SK-N-SH (cell line): ENCODE data around the gene EPB41L3. TPM values are rescaled to one million over a fixed set of nuclear protein-coding genes. Genes with fewer than 3 reads are reported as not detected.
A peak's percentile ranks its signal among the peaks of the same experiment; 100 is the strongest.

Source experiments
- CTCF ChIA-PET: fragments of 300-600, 350-600 bp; formaldehyde crosslinking; extraction: SDS; loops from one replicate; lab custom pipeline; 2021; lab: Yijun Ruan, JAX
- POLR2A ChIA-PET: fragments of 350-600 bp; sonication (Branson Sonifier 250); formaldehyde crosslinking; extraction: SDS; loops from one replicate; lab custom pipeline; 2020; ENCODE audit warnings: antibody characterized with exemption, inconsistent platforms; lab: Yijun Ruan, JAX
- DNase-seq: peaks from one replicate; pipeline ENCODE4 v3.0.0; 2012
- H2AFZ ChIP-seq: fragments of 200-600 bp; sonication (generic); 2 replicates; pipeline ENCODE4 v1.8.1; 2016; ENCODE audit warnings: antibody characterized with exemption, mild to moderate bottlenecking, low read depth
- H3F3A ChIP-seq: fragments of 200-600 bp; sonication (generic); replicated peaks from 2 replicates; pipeline ENCODE3; 2016; ENCODE audit warnings: antibody characterized with exemption, mild to moderate bottlenecking; ENCODE audit not compliant: insufficient read depth
- H3K27ac ChIP-seq, 2 experiments: fragments of 200-500 bp in 1 of 2; fragments of 200-600 bp in 1 of 2; sonication (Bioruptor generic) in 1 of 2; sonication (generic), shearing (Covaris generic) in 1 of 2; 2 replicates each; pipeline versions ENCODE4 v1.5.1 to v1.6.1; 2014 to 2016; ENCODE audit warnings: low read depth in 2 of 2, inconsistent platforms in 1 of 2, low read length in 1 of 2, mild to moderate bottlenecking in 1 of 2, mixed read lengths in 1 of 2
- H3K27me3 ChIP-seq: fragments of 200-600 bp; sonication (generic), shearing (Covaris generic); 2 replicates; pipeline ENCODE4 v1.6.1; 2016; ENCODE audit warnings: mixed run types; ENCODE audit not compliant: insufficient read depth
- H3K36me3 ChIP-seq, 2 experiments: fragments of 200-500 bp in 1 of 2; fragments of 200-600 bp in 1 of 2; sonication (Bioruptor generic) in 1 of 2; sonication (generic) in 1 of 2; replicated peaks in 1 of 2; 2 replicates each; pipeline versions ENCODE3 to v1.5.1; 2014 to 2016; ENCODE audit warnings: low read length in 1 of 2, mild to moderate bottlenecking in 1 of 2; ENCODE audit not compliant: insufficient read depth in 2 of 2, control insufficient read depth in 1 of 2
- H3K4me1 ChIP-seq, 2 experiments: fragments of 200-500 bp in 1 of 2; fragments of 200-600 bp in 1 of 2; sonication (Bioruptor generic) in 1 of 2; sonication (generic), shearing (Covaris generic) in 1 of 2; 2 replicates each; pipeline versions ENCODE4 v1.5.1 to v1.6.1; 2014 to 2016; ENCODE audit warnings: low read depth in 1 of 2, low read length in 1 of 2, mixed run types in 1 of 2; ENCODE audit not compliant: insufficient read depth in 2 of 2, control insufficient read depth in 1 of 2
- H3K4me2 ChIP-seq: fragments of 200-600 bp; sonication (generic), shearing (Covaris generic); 2 replicates; pipeline ENCODE4 v1.6.1; 2017; ENCODE audit warnings: mixed run types
- H3K4me3 ChIP-seq, 2 experiments: fragments of 200-500 bp in 1 of 2; fragments of 200-600 bp in 1 of 2; sonication (Bioruptor generic) in 1 of 2; sonication (generic), shearing (Covaris generic) in 1 of 2; 2 replicates each; pipeline versions ENCODE4 v1.5.1 to v1.8.1; 2014 to 2016; ENCODE audit warnings: low read depth in 2 of 2, inconsistent platforms in 1 of 2, low read length in 1 of 2, mild to moderate bottlenecking in 1 of 2, mixed read lengths in 1 of 2, moderate library complexity in 1 of 2
- H3K79me2 ChIP-seq: fragments of 200-600 bp; sonication (generic); 2 replicates; pipeline ENCODE4 v1.8.1; 2017; ENCODE audit warnings: mild to moderate bottlenecking; ENCODE audit not compliant: insufficient read depth
- H3K9ac ChIP-seq: fragments of 200-600 bp; sonication (generic); 2 replicates; pipeline ENCODE4 v1.6.1; 2017; ENCODE audit warnings: mixed run types
- H3K9me2 ChIP-seq: fragments of 200-600 bp; sonication (generic); 2 replicates; pipeline ENCODE4 v1.6.1; 2017; ENCODE audit warnings: mixed run types
- H3K9me3 ChIP-seq: fragments of 200-600 bp; sonication (generic); 2 replicates; pipeline ENCODE4 v1.6.1; 2017; ENCODE audit warnings: mixed run types, mild to moderate bottlenecking, moderate library complexity
- H4K20me1 ChIP-seq: fragments of 200-600 bp; sonication (generic); 2 replicates; pipeline ENCODE4 v1.6.1; 2017; ENCODE audit warnings: mild to moderate bottlenecking, mixed run types; ENCODE audit not compliant: insufficient read depth
- EP300 ChIP-seq, 2 experiments: IDR thresholded peaks; 2 replicates each; pipeline versions ENCODE4 v1.4.0 to v1.6.1; 2012; ENCODE audit warnings: borderline replicate concordance in 1 of 2, low read depth in 1 of 2, low read length in 1 of 2
- FOSL2 ChIP-seq: IDR thresholded peaks from 2 replicates; pipeline ENCODE4 v1.4.0; 2012; ENCODE audit warnings: low read depth, mild to moderate bottlenecking, moderate library complexity, borderline replicate concordance
- GATA2 ChIP-seq: sonication (generic); formaldehyde crosslinking; IDR thresholded peaks from 2 replicates; pipeline ENCODE4 v1.5.0; 2020; ENCODE audit warnings: mild to moderate bottlenecking, missing genetic modification reagents
- JUND ChIP-seq: IDR thresholded peaks from 2 replicates; pipeline ENCODE4 v1.4.0; 2012
- POLR2AphosphoS5 ChIP-seq: IDR thresholded peaks from 2 replicates; pipeline ENCODE4 v1.6.1; 2012; ENCODE audit warnings: low read depth, low read length
- RFX5 ChIP-seq: IDR thresholded peaks from 2 replicates; pipeline ENCODE4 v1.6.1; 2012; ENCODE audit warnings: mild to moderate bottlenecking, improper control_type of control experiment, low read length
- WGBS: methylation state at CpG from one replicate; pipeline ENCODE4 v1.1.6; 2017; ENCODE audit warnings: low lambda C conversion rate; 5-methylcytosine and 5-hydroxymethylcytosine counted together
- polyA plus RNA-seq, 3 experiments: library from polyadenylated mRNA; depleted of rRNA; stranded (reverse); fragments of >200 nt; gene quantifications; 2 replicates each; pipeline ENCODE4 v1.2.3, GENCODE V29; 2012
- TF ChIP-seq, protein P1 (sequence below): IDR thresholded peaks from 2 replicates; pipeline ENCODE4; 2012

The EPB41L3 gene
- polyA plus RNA-seq, 1 of the 3 experiments (the other 2 are of a cell fraction), result 0.15 TPM

DNA sequence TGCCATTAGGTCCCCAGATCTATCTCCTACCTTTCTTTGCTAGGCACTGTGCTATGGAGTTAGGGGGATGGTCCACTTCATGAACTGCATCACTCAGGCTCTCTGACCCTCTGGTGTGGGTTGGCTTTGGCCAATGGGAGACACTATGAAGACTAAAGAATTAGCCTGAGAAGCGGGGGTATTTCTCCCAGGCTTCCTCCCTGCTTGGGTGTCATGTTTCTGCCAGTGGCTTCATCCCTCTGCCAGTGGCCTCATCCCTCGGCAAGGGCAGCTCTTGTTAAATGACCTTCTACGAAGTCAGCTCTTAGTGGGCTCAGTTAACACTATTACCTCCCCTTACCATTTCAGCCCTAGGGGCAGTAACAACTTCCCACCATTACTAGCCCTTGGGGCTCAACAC lies 41.9 kb upstream of the EPB41L3 start:
- H3K4me1 ChIP-seq, result no peaks in the 10 kb centered on the region; a peak in 1 of 4 replicates
- no peaks in the 10 kb centered on the region for H3K9me2 ChIP-seq
- H2AFZ ChIP-seq, result no peak overlapping the region
- H3K9me3 ChIP-seq, result no peaks in the 10 kb centered on the region
- no peak overlapping the region for H3K4me2 ChIP-seq
- H3K9ac ChIP-seq, result no peak overlapping the region
- no peaks in the 10 kb centered on the region for H3K36me3 ChIP-seq
- H4K20me1 ChIP-seq, result no peaks in the 10 kb centered on the region
- no peak overlapping the region for H3K4me3 ChIP-seq
- WGBS, result 41% methylated on average over 3 of the region's 3 CpGs
- no peak for TF ChIP-seq POLR2AphosphoS5
- TF ChIP-seq EP300 (IDR thresholded peaks at IDR 0.05; ENCODE audit: borderline replicate concordance in 1 of 2, low read depth in 1 of 2, low read length in 1 of 2), result no peak
- CTCF ChIA-PET, result interaction anchor here (1.5 kb wide), 1 partner anchor 15 kb away, joined by 4 read pairs; no protein-coding TSS in a partner anchor
- H3K27ac ChIP-seq, result no peak overlapping the region
- POLR2A ChIA-PET, result no interaction called here
- no peak for DNase-seq
- H3K79me2 ChIP-seq, result no peaks in the 10 kb centered on the region
- H3K27me3 ChIP-seq, result no peaks in the 10 kb centered on the region
- no peaks in the 10 kb centered on the region for H3F3A ChIP-seq

DNA sequence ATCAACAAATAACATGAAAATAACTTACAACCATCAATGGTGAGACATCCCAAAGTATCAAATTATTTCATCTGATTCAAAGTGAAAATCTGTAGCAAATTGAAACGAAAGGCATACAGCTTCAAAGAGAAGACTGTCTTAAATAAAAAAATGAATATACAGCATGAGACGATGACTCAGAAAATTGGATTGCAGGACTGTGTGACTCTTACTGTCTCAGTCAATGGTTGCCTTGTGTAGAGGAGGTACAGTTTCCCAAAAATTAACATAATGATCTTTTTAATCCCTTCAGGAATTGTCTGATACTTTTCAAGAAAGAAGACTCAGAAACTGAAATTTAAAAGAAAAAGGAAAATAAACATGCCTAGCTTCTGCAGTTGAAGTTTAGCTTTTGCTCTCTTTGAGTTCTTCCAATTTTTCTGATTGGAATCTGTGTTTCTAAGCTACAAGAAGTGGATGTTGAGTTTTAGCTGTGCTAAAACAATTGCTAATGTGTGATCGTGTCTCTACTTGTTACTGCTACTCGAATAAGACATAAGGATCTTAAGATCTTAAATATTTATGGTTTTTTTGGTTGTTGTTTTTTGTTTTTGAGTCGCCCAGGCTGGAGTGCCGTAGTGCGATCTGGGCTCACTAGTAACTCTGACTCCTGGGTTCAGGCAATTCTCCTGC lies 41.1 kb upstream of the EPB41L3 start:
- H3K4me3 ChIP-seq, result no peak overlapping the region
- POLR2A ChIA-PET, result no interaction called here

DNA sequence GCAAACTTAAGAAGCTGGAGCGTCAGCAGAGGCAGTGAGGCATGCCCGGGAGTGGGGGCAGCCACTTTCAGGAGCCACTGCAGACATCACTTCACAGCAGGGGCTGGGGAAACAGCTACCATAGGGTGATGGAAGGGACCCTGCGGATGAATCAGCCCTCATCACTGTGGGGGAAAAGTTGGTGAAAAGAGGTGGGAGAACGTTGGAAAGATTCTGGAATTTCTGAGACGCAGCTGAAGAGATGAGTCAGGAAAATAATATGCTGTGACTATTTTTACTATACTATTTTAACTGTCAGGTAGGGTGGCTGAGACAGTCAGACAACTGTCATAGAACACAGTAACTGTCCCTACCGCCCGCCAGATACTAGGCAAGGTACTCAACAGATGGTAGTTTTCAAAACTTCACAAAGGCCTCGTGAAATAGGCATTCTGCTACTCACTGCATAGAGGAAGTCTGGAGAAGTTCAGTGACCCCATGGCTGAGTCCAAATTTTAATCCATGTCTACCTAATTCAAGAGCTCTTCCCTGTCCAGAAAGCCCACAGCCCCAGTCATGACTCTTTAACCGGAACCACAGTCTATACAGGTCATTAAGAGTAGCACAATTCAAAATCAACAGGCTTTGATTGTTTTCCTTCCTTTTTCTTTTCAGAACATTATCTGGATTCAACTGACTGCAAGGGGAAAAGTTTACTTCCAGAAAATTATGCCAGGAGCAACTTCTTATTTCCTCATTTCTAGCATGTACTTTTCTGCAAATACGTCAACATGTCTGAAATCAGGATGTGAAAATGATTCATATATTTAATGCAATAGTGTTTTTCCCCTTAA lies 39.3 kb upstream of the EPB41L3 start:
- H3K9me2 ChIP-seq, result no peaks in the 10 kb centered on the region
- H3K4me3 ChIP-seq, result no peak overlapping the region
- H3K79me2 ChIP-seq, result no peaks in the 10 kb centered on the region
- no peaks in the 10 kb centered on the region for H3K27me3 ChIP-seq
- H4K20me1 ChIP-seq, result no peaks in the 10 kb centered on the region
- no peak for TF ChIP-seq GATA2 (CRISPR knock-in tag)
- TF ChIP-seq, protein P1, sequence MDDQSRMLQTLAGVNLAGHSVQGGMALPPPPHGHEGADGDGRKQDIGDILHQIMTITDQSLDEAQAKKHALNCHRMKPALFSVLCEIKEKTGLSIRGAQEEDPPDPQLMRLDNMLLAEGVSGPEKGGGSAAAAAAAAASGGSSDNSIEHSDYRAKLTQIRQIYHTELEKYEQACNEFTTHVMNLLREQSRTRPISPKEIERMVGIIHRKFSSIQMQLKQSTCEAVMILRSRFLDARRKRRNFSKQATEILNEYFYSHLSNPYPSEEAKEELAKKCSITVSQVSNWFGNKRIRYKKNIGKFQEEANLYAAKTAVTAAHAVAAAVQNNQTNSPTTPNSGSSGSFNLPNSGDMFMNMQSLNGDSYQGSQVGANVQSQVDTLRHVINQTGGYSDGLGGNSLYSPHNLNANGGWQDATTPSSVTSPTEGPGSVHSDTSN, result peak; percentile 5; the same call in 1 of the 2 replicates
- TF ChIP-seq, all 33 proteins: peak for 1
- no peaks in the 10 kb centered on the region; a peak in 1 of 4 replicates for H3K4me1 ChIP-seq
- H3K4me2 ChIP-seq, result no peak overlapping the region; the same call in 1 of the 2 replicates
- H3K36me3 ChIP-seq, result no peaks in the 10 kb centered on the region
- H3F3A ChIP-seq, result no peaks in the 10 kb centered on the region
- no peak overlapping the region; a peak in 1 of 4 replicates for H3K27ac ChIP-seq
- H3K9ac ChIP-seq, result no peak overlapping the region
- no peaks in the 10 kb centered on the region for H3K9me3 ChIP-seq
- no peak overlapping the region for H2AFZ ChIP-seq
- DNase-seq, result no peak
- ChIA-PET POLR2A (no interaction called here), CTCF (interaction anchor here (1.3 kb wide), 1 partner anchor 10 kb away, joined by 3 read pairs; no protein-coding TSS in a partner anchor)
- WGBS, result 18% methylated on average over 10 of the region's 10 CpGs

More for the DNA sequence above, 41.1 kb upstream of the EPB41L3 start:
- H3K36me3 ChIP-seq, result no peaks in the 10 kb centered on the region
- H3F3A ChIP-seq, result no peaks in the 10 kb centered on the region
- no peak for DNase-seq
- no peaks in the 10 kb centered on the region for H3K9me3 ChIP-seq
- H2AFZ ChIP-seq, result peak overlapping the region; percentile 19; the same call in 1 of the 2 replicates
- H3K4me1 ChIP-seq, result no peaks in the 10 kb centered on the region; a peak in 1 of 4 replicates
- no peak overlapping the region; the same call in 1 of the 2 replicates for H3K4me2 ChIP-seq
- no peaks in the 10 kb centered on the region for H4K20me1 ChIP-seq
- no peaks in the 10 kb centered on the region for H3K27me3 ChIP-seq
- H3K27ac ChIP-seq, result 0 out of 4 replicates have a peak overlapping the region, but pooled peaks of 1 of the 2 experiments have one; percentile 22
- CTCF ChIA-PET, result interaction anchor here (0.8 to 1.5 kb wide), 2 partner anchors 16 to 65 kb away, joined by 3 to 4 read pairs; no protein-coding TSS in a partner anchor
- 31% methylated on average over 7 of the region's 7 CpGs for WGBS
- H3K9me2 ChIP-seq, result no peaks in the 10 kb centered on the region
- no peak overlapping the region for H3K9ac ChIP-seq
- no peaks in the 10 kb centered on the region for H3K79me2 ChIP-seq
- TF ChIP-seq JUND, result peak; percentile 11; the same call in 1 of the 2 replicates
- TF ChIP-seq FOSL2, result peak; percentile 32; the same call in 1 of the 2 replicates
- TF ChIP-seq RFX5, result no peak
- TF ChIP-seq, all 33 proteins: peak for 2
